Thoracic aorta (tissue), 2 donors: ENCODE measurements around the gene PI4K2B. TPM values are rescaled to one million over a fixed set of nuclear protein-coding genes. Genes with fewer than 3 reads are reported as not detected.

Experiments
- ATAC-seq: fragments of 150-250 bp; one replicate; pipeline ENCODE4 v1.8.0; 2017; ENCODE audit warnings: low read depth; ENCODE audit not compliant: insufficient number of reproducible peaks, low FRiP score
- DNase-seq: peaks from one replicate; pipeline ENCODE4 v3.0.0-alpha.2; 2020; ENCODE audit warnings: low spot score
- H3K27ac ChIP-seq, 2 donors: fragments of 200-600 bp; sonication (generic); 1 replicate in 1 of 2; 2 replicates in 1 of 2; pipeline ENCODE4 v1.5.1; 2016; ENCODE audit warnings: mild to moderate bottlenecking in 2 of 2, moderate library complexity in 2 of 2
- H3K27me3 ChIP-seq: fragments of 200-600 bp; sonication (generic); replicated peaks from 2 replicates; pipeline ENCODE4 v1.6.0; 2016; ENCODE audit warnings: mild to moderate bottlenecking; ENCODE audit not compliant: insufficient read depth
- H3K36me3 ChIP-seq: fragments of 200-600 bp; sonication (generic); one replicate; pipeline ENCODE4 v1.5.1; 2016
- H3K4me1 ChIP-seq, 2 donors: fragments of 200-600 bp; sonication (generic); 1 replicate in 1 of 2; 2 replicates in 1 of 2; pipeline versions ENCODE4 v1.5.1 to v1.6.0; 2016; ENCODE audit warnings: low read depth in 2 of 2, mild to moderate bottlenecking in 1 of 2; ENCODE audit not compliant: control insufficient read depth in 1 of 2
- H3K4me3 ChIP-seq: fragments of 200-600 bp; sonication (generic); 2 replicates; pipeline ENCODE4 v1.5.1; 2016; ENCODE audit warnings: mild to moderate bottlenecking
- H3K9me3 ChIP-seq: fragments of 200-600 bp; sonication (generic); 2 replicates; pipeline ENCODE4 v1.5.1; 2016
- CTCF ChIP-seq: fragments of 200-600 bp; sonication (generic); IDR thresholded peaks from one replicate; pipeline ENCODE4 v1.5.1; 2019; ENCODE audit warnings: antibody characterized with exemption
- total RNA-seq, 2 donors: library from RNA; depleted of rRNA; stranded (reverse); fragments of >200 nt; gene quantifications; one replicate each; pipeline versions ENCODE4 v1.1.0 to v1.2.3, GENCODE V29; 2016

Gene PI4K2B
- total RNA-seq, 2 donors from 2014 or later, result 11.8 to 12.9 TPM

GRCh38 chr4:25258980-25259578 is 25.2 kb downstream of the PI4K2B start:
- DNase-seq, result no peak
- Histone ChIP-seq H3K9me3 (no peaks in the 10 kb centered on the region), H3K27me3 (no peaks in the 10 kb centered on the region), H3K27ac (no peak overlapping the region), H3K36me3 (peaks cover 13% of the 10 kb centered on the region), H3K4me1 (no peaks in the 10 kb centered on the region), H3K4me3 (no peak overlapping the region)
- no peak for ATAC-seq
- TF ChIP-seq CTCF, result no peak

GRCh38 chr4:25271866-25272265 is 38.0 kb downstream of the PI4K2B start:
- Histone ChIP-seq H3K9me3 (no peaks in the 10 kb centered on the region), H3K27ac (no peak overlapping the region), H3K36me3 (peaks cover 3% of the 10 kb centered on the region), H3K4me1 (no peaks in the 10 kb centered on the region), H3K4me3 (no peak overlapping the region), H3K27me3 (no peaks in the 10 kb centered on the region)
- DNase-seq, result no peak
- TF ChIP-seq CTCF, result no peak
- no peak for ATAC-seq

- no peaks in the 10 kb centered on the region for H3K9me3 ChIP-seq
These were observed 46.4 kb downstream of the PI4K2B start for GRCh38 chr4:25280210-25280609.

GRCh38 chr4:25283948-25284347 is 50.1 kb downstream of the PI4K2B start:
- Histone ChIP-seq H3K27me3 (no peaks in the 10 kb centered on the region), H3K36me3 (peaks cover 8% of the 10 kb centered on the region), H3K27ac (no peak overlapping the region), H3K4me3 (no peak overlapping the region), H3K4me1 (no peaks in the 10 kb centered on the region), H3K9me3 (no peaks in the 10 kb centered on the region)
- no peak for ATAC-seq
- no peak for TF ChIP-seq CTCF
- no peak for DNase-seq

More at GRCh38 chr4:25280210-25280609, 46.4 kb downstream of the PI4K2B start:
- no peak for DNase-seq
- no peak for TF ChIP-seq CTCF
- Histone ChIP-seq H3K36me3 (peaks cover 8% of the 10 kb centered on the region), H3K4me1 (no peaks in the 10 kb centered on the region), H3K27me3 (no peaks in the 10 kb centered on the region), H3K4me3 (no peak overlapping the region), H3K27ac (no peak overlapping the region)
- no peak for ATAC-seq

GRCh38 chr4:25284466-25284865 is 50.6 kb downstream of the PI4K2B start:
- no peak for ATAC-seq
- Histone ChIP-seq H3K27ac (no peak overlapping the region), H3K27me3 (no peaks in the 10 kb centered on the region), H3K4me1 (no peaks in the 10 kb centered on the region), H3K36me3 (peaks cover 8% of the 10 kb centered on the region), H3K4me3 (no peak overlapping the region), H3K9me3 (no peaks in the 10 kb centered on the region)
- DNase-seq, result no peak
- TF ChIP-seq CTCF, result no peak
